Small intestine (tissue), 4 donors: Measurements from ENCODE around the gene SAA1. TPM values are rescaled to one million over a fixed set of nuclear protein-coding genes. Genes with fewer than 3 reads are reported as not detected.

Experiments used
- polyA plus RNA-seq, 4 donors: library from polyadenylated mRNA; stranded (reverse) in 3 of 4; unstranded in 1 of 4; fragments of 200-250 nt in 3 of 4; fragments of 120-200 nt in 1 of 4; gene quantifications; one replicate each; pipeline versions ENCODE4 v1.2.1 to v1.2.3, GENCODE V29; 2013
- donor health status: healthy with polysubstance abuse.
- donor health status: Bipolar disorder and iron deficiency.
- donor health status: healthy.

Gene SAA1
- polyA plus RNA-seq, 4 donors, result 3.0 to 64.0 (median 9.8) TPM; not detected in 1

Other genes starting within 250 kb of the SAA1 start
- 10 to 100 TPM in 1 of 4 donors, 1 to 10 TPM in 3; 1.3 to 45.3 (median 2.5) TPM for gene TPH1, start 220.0 kb upstream of the SAA1 start, polyA plus RNA-seq
- gene SAAL1, start 160.2 kb upstream of the SAA1 start, polyA plus RNA-seq, result 10 to 100 TPM in 3 of 4 donors, 1 to 10 TPM in 1; 10.0 to 21.9 (median 12.1) TPM
- gene MRGPRX3, start 133.7 kb upstream of the SAA1 start, polyA plus RNA-seq, result not detected
- gene MRGPRX4, start 93.4 kb upstream of the SAA1 start, polyA plus RNA-seq, result not detected
- gene SAA4, start 29.5 kb upstream of the SAA1 start, polyA plus RNA-seq, result under 1 TPM in 1 of 4 donors, not detected in 3; 0.15 TPM
- 1 to 10 TPM in 3 of 4 donors, not detected in 1; 1.1 to 9.2 (median 4.9) TPM for gene SAA2, start 17.6 kb upstream of the SAA1 start, polyA plus RNA-seq
- 10 to 100 TPM in 3 of 4 donors, 1 to 10 TPM in 1; 9.0 to 25.0 (median 12.5) TPM for gene HPS5, start 55.9 kb downstream of the SAA1 start, polyA plus RNA-seq
- 10 to 100 TPM; 23.1 to 65.7 (median 27.3) TPM for gene GTF2H1, start 56.3 kb downstream of the SAA1 start, polyA plus RNA-seq
- gene LDHA, start 128.3 kb downstream of the SAA1 start, polyA plus RNA-seq, result 100 to 1,000 TPM; 349 to 825 (median 616) TPM
- gene LDHC, start 146.1 kb downstream of the SAA1 start, polyA plus RNA-seq, result 1 to 10 TPM in 2 of 4 donors, under 1 TPM in 2; 0.06 to 5.1 (median 2.5) TPM
- under 1 TPM in 2 of 4 donors, not detected in 2; 0.04 to 0.19 TPM for gene LDHAL6A, start 189.6 kb downstream of the SAA1 start, polyA plus RNA-seq